Adrenal gland (tissue), 5 donors: Measurements from ENCODE around the gene CCDC61.

Experiments used
- CTCF ChIP-seq, 6 experiments: fragments of 450-650 bp in 4 of 6; fragments of 200-600 bp in 2 of 6; sonication (generic) in 1 of 6; IDR thresholded peaks; 1 replicate in 5 of 6; 2 replicates in 1 of 6; pipeline versions ENCODE4 v1.5.1 to v1.8.0; 2016 to 2021; ENCODE audit warnings: antibody characterized with exemption in 6 of 6, mild to moderate bottlenecking in 2 of 6, moderate library complexity in 1 of 6
- POLR2A ChIP-seq, 2 donors: fragments of 450-650 bp; IDR thresholded peaks; one replicate each; pipeline ENCODE4 v1.6.1; 2017; ENCODE audit warnings: antibody characterized with exemption in 2 of 2, mild to moderate bottlenecking in 2 of 2, moderate library complexity in 1 of 2
- donor health status: DM: no; HTN: no; CAD: no.

GRCh38 chr19:45972947-45973540 lies 22.2 kb upstream of the CCDC61 start:
- no peak for TF ChIP-seq CTCF (IDR thresholded peaks at IDR 0.05)
- no peak for TF ChIP-seq POLR2A (IDR thresholded peaks at IDR 0.05)
